Fibroblast of skin of back (primary cell): ENCODE results near the gene FOXP1.
A peak's percentile ranks its signal among the peaks of the same experiment; 100 is the strongest.

Experiments
- DNase-seq: peaks from one replicate; pipeline ENCODE4 v3.0.0-alpha.2; 2013

FOXP1 gene

GRCh38 chr3:71586810-71587242 lies 3.3 kb upstream of the FOXP1 start:
- no peak for DNase-seq

- DNase-seq: peak; percentile 61
Measured at GRCh38 chr3:71585887-71586809, 2.6 kb upstream of the FOXP1 start.

GRCh38 chr3:71585131-71585530 lies 1.6 kb upstream of the FOXP1 start:
- no peak for DNase-seq

- DNase-seq: peak; percentile 76
Measured at GRCh38 chr3:71584394-71585011, 975 bp upstream of the FOXP1 start.

GRCh38 chr3:71582612-71583565 lies 639 bp downstream of the FOXP1 start:
- DNase-seq: peak; percentile 81

GRCh38 chr3:71582036-71582611 lies 1.4 kb downstream of the FOXP1 start:
- DNase-seq: peak; percentile 93

- no peak for DNase-seq
Measured at GRCh38 chr3:71581457-71582035, 2.0 kb downstream of the FOXP1 start.

- DNase-seq: no peak
Measured at GRCh38 chr3:71580636-71581456, 2.7 kb downstream of the FOXP1 start.

- DNase-seq: peak; percentile 84
Measured at GRCh38 chr3:71579935-71580406, 3.6 kb downstream of the FOXP1 start.

- no peak for DNase-seq
Measured at GRCh38 chr3:71579326-71579934, 4.1 kb downstream of the FOXP1 start.

GRCh38 chr3:71578054-71578751 lies 5.3 kb downstream of the FOXP1 start:
- DNase-seq: no peak

GRCh38 chr3:71577011-71577410 lies 6.5 kb downstream of the FOXP1 start:
- no peak for DNase-seq

GRCh38 chr3:71575433-71575832 lies 8.1 kb downstream of the FOXP1 start:
- DNase-seq: no peak

- no peak for DNase-seq
Measured at GRCh38 chr3:71573181-71573580, 10.3 kb downstream of the FOXP1 start.

- no peak for DNase-seq
Measured at GRCh38 chr3:71570546-71570945, 13.0 kb downstream of the FOXP1 start.

- no peak for DNase-seq
Measured at GRCh38 chr3:71568207-71568606, 15.3 kb downstream of the FOXP1 start.

- no peak for DNase-seq
Measured at GRCh38 chr3:71566776-71567175, 16.8 kb downstream of the FOXP1 start.

GRCh38 chr3:71565976-71566375 lies 17.6 kb downstream of the FOXP1 start:
- no peak for DNase-seq

- DNase-seq: no peak
Measured at GRCh38 chr3:71565316-71565715, 18.2 kb downstream of the FOXP1 start.

- no peak for DNase-seq
Measured at GRCh38 chr3:71564361-71564760, 19.2 kb downstream of the FOXP1 start.
